Measurements from ENCODE around the gene CYSTM1.
"Not testable (repeated sequence)": the region's sequence is repeated elsewhere in the genome, so short reads cannot be mapped to it uniquely, and the experiment has no call there.

The CYSTM1 gene

DNA sequence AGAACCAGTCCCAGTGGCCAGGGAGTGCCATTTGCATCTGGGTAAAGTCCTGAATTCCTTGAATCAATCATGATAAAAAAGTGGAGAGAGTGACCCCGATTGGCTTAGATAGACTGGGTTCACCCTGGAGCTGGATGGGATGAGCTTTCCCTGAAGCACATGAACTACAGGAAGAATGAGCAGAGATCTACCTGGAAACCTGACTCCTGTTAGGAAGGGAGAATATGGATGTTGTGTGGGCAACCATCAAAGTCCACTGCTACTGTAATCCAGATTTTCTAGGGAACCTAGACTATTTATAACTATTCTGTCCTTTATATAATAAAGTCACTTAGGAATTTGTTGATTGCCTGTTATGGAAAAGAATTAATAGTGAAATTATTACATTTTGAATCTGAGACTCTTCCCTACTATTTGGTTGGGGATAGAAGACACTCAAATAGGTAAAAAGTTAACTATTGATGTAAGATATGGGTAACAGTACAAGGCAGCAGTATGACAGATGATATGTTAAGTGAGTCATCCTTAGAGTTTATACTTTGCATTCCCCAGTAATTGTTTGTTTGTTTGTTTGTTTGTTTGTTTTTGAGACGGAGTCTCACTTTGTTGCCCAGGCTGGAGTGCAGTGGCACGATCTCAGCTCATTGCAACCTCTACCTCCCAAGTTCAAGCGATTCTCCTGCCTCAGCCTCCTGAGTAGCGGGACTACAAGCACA is 17.9 kb downstream of the CYSTM1 start:
- Histone ChIP-seq H3K27ac (ENCODE audit: low read length) (no peak overlapping the region), H3K36me3 (ENCODE audit: control insufficient read depth in 2 of 2, insufficient read depth in 2 of 2, low read length in 2 of 2) (peaks cover 7 to 8% of the 10 kb centered on the region in 2 donors), H3K9me3 (ENCODE audit: control insufficient read depth in 2 of 2, low read length in 2 of 2) (no peaks in the 10 kb centered on the region), H3K9ac (ENCODE audit: low read length in 2 of 2) (no peak overlapping the region), H3K27me3 (ENCODE audit: control insufficient read depth in 1 of 2, insufficient read depth in 2 of 2, low read length in 2 of 2) (no peaks in the 10 kb centered on the region), H3K4me1 (ENCODE audit: control insufficient read depth, insufficient read depth, low read length) (no peaks in the 10 kb centered on the region), H3K4me3 (ENCODE audit: low read length in 2 of 2) (no peak overlapping the region)

DNA sequence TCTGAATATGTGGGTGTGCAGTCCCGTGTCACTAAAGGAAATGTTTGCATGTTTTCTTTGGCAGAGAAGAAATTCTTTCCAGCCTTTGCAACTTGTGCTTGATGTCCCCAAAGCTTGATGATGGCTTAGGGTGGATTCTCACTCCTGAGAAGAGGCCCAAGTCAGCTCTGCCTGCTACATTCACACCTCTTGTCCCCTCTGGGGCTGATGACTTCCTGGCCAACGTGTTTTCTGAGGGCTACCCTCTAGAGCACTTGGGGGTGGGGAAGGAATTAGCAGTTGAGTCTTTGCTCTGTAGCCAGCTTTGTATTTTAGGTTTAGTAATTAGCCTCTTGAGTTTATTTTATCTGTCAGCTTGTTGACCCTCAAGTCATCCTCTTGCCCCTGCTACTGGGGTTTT is 19.7 kb downstream of the CYSTM1 start:
- H3K9me3 ChIP-seq (ENCODE audit: control insufficient read depth in 2 of 2, low read length in 2 of 2): no peaks in the 10 kb centered on the region
- H3K4me1 ChIP-seq (ENCODE audit: control insufficient read depth, insufficient read depth, low read length): no peaks in the 10 kb centered on the region
- no peak overlapping the region for H3K9ac ChIP-seq (ENCODE audit: low read length in 2 of 2)
- H3K4me3 ChIP-seq (ENCODE audit: low read length in 2 of 2): no peak overlapping the region
- peaks cover 7 to 10% of the 10 kb centered on the region in 2 donors for H3K36me3 ChIP-seq (ENCODE audit: control insufficient read depth in 2 of 2, insufficient read depth in 2 of 2, low read length in 2 of 2)
- no peaks in the 10 kb centered on the region for H3K27me3 ChIP-seq (ENCODE audit: control insufficient read depth in 1 of 2, insufficient read depth in 2 of 2, low read length in 2 of 2)
- H3K27ac ChIP-seq (ENCODE audit: low read length): no peak overlapping the region

DNA sequence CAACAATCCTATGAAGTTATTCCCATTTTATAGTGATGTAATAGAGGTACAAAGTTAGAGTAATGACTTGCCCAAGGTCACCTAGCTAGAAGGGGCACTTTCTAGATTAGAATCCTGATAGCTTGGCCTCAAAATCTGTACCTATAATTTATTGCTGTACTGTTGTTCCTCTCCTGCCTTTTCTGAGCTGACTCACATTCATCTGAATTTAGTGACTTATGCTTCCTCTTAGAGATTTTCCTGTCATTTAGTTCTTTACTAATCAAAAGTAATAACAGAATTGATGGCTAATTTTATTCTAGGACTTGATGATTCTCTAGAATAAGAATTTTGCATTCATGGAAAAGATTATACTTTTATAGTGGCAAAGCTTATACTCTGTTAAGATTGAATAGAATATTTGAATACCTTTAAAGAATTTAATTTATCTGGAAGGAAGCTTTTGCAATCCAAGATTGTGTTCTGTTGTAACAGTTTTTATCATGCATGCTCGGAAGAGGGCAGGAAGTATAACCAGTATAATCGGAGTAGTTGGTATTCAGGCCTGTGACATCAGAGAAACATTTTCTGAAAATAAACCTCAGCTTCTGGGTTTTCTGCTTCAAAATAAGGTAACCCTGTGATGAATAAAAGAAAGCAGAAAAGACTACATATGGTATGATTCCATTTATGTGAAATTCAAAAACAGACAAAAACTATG is 21.3 kb downstream of the CYSTM1 start:
- peaks cover 7 to 10% of the 10 kb centered on the region in 2 donors for H3K36me3 ChIP-seq (ENCODE audit: control insufficient read depth in 2 of 2, insufficient read depth in 2 of 2, low read length in 2 of 2)
- no peak overlapping the region for H3K4me3 ChIP-seq (ENCODE audit: low read length in 2 of 2)
- H3K9me3 ChIP-seq (ENCODE audit: control insufficient read depth in 2 of 2, low read length in 2 of 2): no peaks in the 10 kb centered on the region
- H3K9ac ChIP-seq (ENCODE audit: low read length in 2 of 2): no peak overlapping the region
- no peaks in the 10 kb centered on the region for H3K27me3 ChIP-seq (ENCODE audit: control insufficient read depth in 1 of 2, insufficient read depth in 2 of 2, low read length in 2 of 2)
- H3K27ac ChIP-seq (ENCODE audit: low read length): no peak overlapping the region
- no peaks in the 10 kb centered on the region for H3K4me1 ChIP-seq (ENCODE audit: control insufficient read depth, insufficient read depth, low read length)

DNA sequence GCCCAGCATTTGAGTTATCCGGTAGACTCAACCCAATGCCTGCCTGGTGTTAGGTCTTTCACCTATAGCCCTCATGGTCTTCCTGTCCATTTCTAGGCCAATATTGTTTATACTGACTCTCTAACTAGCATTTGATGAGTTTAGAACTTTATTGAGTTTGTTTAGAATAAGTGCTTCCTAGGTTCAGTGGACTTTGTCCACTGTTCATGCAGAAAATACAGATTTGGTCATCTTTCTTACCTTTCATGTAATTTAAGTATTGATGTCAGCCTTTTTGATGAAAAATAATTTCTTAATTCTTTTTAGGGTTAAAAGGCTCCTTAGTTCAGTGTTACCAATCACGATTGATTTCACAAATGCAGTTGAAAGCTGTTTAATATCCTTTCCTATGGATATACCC is 22.0 kb downstream of the CYSTM1 start:
- Histone ChIP-seq H3K4me1 (ENCODE audit: control insufficient read depth, insufficient read depth, low read length) (no peaks in the 10 kb centered on the region), H3K27me3 (ENCODE audit: control insufficient read depth in 1 of 2, insufficient read depth in 2 of 2, low read length in 2 of 2) (no peaks in the 10 kb centered on the region), H3K9me3 (ENCODE audit: control insufficient read depth in 2 of 2, low read length in 2 of 2) (no peaks in the 10 kb centered on the region), H3K27ac (ENCODE audit: low read length) (no peak overlapping the region), H3K4me3 (ENCODE audit: low read length in 2 of 2) (no peak overlapping the region), H3K9ac (ENCODE audit: low read length in 2 of 2) (no peak overlapping the region), H3K36me3 (ENCODE audit: control insufficient read depth in 2 of 2, insufficient read depth in 2 of 2, low read length in 2 of 2) (peaks cover 7 to 10% of the 10 kb centered on the region in 2 donors)

DNA sequence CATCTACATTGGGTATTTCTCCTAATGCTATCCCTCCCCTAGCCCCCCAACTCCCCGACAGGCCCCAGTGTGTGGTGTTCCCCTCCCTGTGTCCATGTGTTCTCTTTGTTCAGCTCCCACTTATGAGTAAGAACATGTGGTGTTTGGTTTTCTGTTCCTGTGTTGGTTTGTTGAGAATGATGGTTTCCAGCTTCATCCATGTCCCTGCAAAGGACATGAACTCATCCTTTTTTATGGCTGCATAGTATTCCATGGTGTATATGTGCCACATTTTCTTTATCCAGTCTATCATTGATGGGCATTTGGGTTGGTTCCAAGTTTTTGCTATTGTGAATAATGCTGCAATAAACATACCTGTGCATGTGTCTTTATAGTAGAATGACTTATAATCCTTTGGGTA is 23.9 kb downstream of the CYSTM1 start:
- not testable (repeated sequence) for H3K9me3 ChIP-seq (ENCODE audit: control insufficient read depth in 2 of 2, low read length in 2 of 2); H3K36me3 ChIP-seq (ENCODE audit: control insufficient read depth in 2 of 2, insufficient read depth in 2 of 2, low read length in 2 of 2); H3K4me3 ChIP-seq (ENCODE audit: low read length in 2 of 2); H3K4me1 ChIP-seq (ENCODE audit: control insufficient read depth, insufficient read depth, low read length); H3K27me3 ChIP-seq (ENCODE audit: control insufficient read depth in 1 of 2, insufficient read depth in 2 of 2, low read length in 2 of 2); H3K9ac ChIP-seq (ENCODE audit: low read length in 2 of 2); H3K27ac ChIP-seq (ENCODE audit: low read length)

DNA sequence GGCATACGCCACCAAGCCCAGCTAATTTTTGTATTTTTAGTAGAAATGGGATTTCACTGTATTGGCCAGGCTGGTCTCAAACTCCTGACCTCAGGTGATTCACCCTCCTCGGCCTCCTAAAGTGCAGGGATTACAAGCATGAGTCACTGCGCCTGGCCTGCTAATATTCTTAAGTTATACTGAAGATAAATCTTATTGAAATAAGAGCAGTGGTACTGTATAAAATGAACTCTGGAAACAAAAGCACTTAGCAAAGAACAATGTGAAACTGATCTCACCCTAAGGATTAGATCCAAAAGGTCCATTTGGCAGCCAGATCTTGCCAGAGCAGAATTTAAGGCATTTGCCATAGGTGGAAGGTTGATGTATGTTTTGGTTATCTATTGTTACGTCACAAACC is 27.1 kb downstream of the CYSTM1 start:
- peaks cover 2 to 4% of the 10 kb centered on the region in 2 donors for H3K36me3 ChIP-seq (ENCODE audit: control insufficient read depth in 2 of 2, insufficient read depth in 2 of 2, low read length in 2 of 2)
- no peak overlapping the region for H3K4me3 ChIP-seq (ENCODE audit: low read length in 2 of 2)
- H3K27ac ChIP-seq (ENCODE audit: low read length): no peak overlapping the region

DNA sequence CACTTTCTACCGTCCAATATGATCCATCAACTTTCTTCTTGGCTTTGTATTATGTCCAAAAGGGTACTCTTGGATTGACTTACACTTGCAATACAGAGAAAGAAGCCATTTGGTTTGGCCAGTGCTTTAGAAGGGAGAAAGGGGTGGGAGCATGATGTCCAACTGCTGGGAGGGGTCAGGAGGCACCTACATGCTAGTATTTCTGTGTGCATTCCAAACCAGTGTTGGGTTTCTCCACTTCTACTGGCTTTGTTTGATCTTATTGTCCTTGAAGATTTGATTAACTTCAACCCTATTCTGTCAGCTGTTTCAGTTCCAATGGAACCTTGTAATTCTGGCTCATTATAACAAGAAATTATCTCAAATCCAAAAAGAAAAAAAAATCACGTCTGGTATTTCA is 27.6 kb downstream of the CYSTM1 start:
- H3K9ac ChIP-seq (ENCODE audit: low read length in 2 of 2): no peak overlapping the region
- no peaks in the 10 kb centered on the region for H3K9me3 ChIP-seq (ENCODE audit: control insufficient read depth in 2 of 2, low read length in 2 of 2)
- H3K4me3 ChIP-seq (ENCODE audit: low read length in 2 of 2): no peak overlapping the region
- H3K27me3 ChIP-seq (ENCODE audit: control insufficient read depth in 1 of 2, insufficient read depth in 2 of 2, low read length in 2 of 2): no peaks in the 10 kb centered on the region
- peaks cover 2% of the 10 kb centered on the region in 2 donors for H3K36me3 ChIP-seq (ENCODE audit: control insufficient read depth in 2 of 2, insufficient read depth in 2 of 2, low read length in 2 of 2)
- H3K4me1 ChIP-seq (ENCODE audit: control insufficient read depth, insufficient read depth, low read length): no peaks in the 10 kb centered on the region
- H3K27ac ChIP-seq (ENCODE audit: low read length): no peak overlapping the region

More for the DNA sequence above, 27.1 kb downstream of the CYSTM1 start:
- no peak overlapping the region for H3K9ac ChIP-seq (ENCODE audit: low read length in 2 of 2)
- no peaks in the 10 kb centered on the region for H3K9me3 ChIP-seq (ENCODE audit: control insufficient read depth in 2 of 2, low read length in 2 of 2)
- no peaks in the 10 kb centered on the region for H3K4me1 ChIP-seq (ENCODE audit: control insufficient read depth, insufficient read depth, low read length)
- H3K27me3 ChIP-seq (ENCODE audit: control insufficient read depth in 1 of 2, insufficient read depth in 2 of 2, low read length in 2 of 2): no peaks in the 10 kb centered on the region

DNA sequence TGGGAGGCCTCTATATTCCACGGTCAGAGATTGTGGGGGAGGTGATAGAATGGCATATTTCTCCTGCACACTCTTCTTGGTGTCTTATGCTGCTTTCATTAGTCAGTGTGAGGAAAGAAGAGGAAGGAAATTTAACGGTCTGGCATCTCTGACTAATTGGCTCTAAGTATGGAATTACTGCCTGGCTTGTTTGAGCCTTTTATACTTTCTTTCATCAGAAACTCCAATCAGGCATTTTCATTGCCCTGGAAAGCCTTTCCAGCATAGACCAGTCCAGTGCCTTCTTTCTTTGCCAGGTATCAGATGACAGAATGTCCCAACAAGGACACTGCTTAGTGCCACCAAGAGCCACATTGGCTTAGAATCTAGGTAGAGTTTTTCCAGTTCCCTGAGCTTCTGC is 30.2 kb downstream of the CYSTM1 start:
- H3K36me3 ChIP-seq (ENCODE audit: control insufficient read depth in 2 of 2, insufficient read depth in 2 of 2, low read length in 2 of 2): peaks cover 0 to 2% of the 10 kb centered on the region in 2 donors
- H3K27me3 ChIP-seq (ENCODE audit: control insufficient read depth in 1 of 2, insufficient read depth in 2 of 2, low read length in 2 of 2): no peaks in the 10 kb centered on the region
- no peak overlapping the region for H3K9ac ChIP-seq (ENCODE audit: low read length in 2 of 2)
- no peaks in the 10 kb centered on the region for H3K9me3 ChIP-seq (ENCODE audit: control insufficient read depth in 2 of 2, low read length in 2 of 2)
- no peak overlapping the region for H3K27ac ChIP-seq (ENCODE audit: low read length)
- H3K4me3 ChIP-seq (ENCODE audit: low read length in 2 of 2): no peak overlapping the region
- H3K4me1 ChIP-seq (ENCODE audit: control insufficient read depth, insufficient read depth, low read length): no peaks in the 10 kb centered on the region

DNA sequence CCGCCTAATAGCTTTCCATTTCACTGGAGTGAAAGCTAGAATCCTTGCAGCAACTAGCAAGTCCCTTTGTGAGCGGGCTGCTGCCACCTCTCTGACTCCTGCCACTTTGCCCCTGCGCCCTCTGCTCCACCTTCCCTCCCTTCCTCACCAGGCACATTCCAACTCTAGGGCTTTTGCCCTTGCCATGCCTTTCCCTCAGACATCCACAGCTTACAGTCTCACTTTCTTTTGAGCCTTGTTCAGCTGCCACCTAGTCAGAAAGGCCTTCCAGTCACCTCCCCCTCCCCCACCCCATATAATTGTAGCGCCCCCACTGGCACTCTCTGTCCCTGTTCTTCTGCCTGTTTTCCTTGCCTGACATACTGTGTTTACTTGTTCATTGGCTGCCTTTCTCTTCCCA is 31.0 kb downstream of the CYSTM1 start:
- H3K4me1 ChIP-seq (ENCODE audit: control insufficient read depth, insufficient read depth, low read length): no peaks in the 10 kb centered on the region
- no peaks in the 10 kb centered on the region for H3K9me3 ChIP-seq (ENCODE audit: control insufficient read depth in 2 of 2, low read length in 2 of 2)
- no peak overlapping the region for H3K9ac ChIP-seq (ENCODE audit: low read length in 2 of 2)
- no peaks in the 10 kb centered on the region for H3K27me3 ChIP-seq (ENCODE audit: control insufficient read depth in 1 of 2, insufficient read depth in 2 of 2, low read length in 2 of 2)
- no peak overlapping the region for H3K4me3 ChIP-seq (ENCODE audit: low read length in 2 of 2)
- H3K27ac ChIP-seq (ENCODE audit: low read length): no peak overlapping the region
- peaks cover 0 to 2% of the 10 kb centered on the region in 2 donors for H3K36me3 ChIP-seq (ENCODE audit: control insufficient read depth in 2 of 2, insufficient read depth in 2 of 2, low read length in 2 of 2)

DNA sequence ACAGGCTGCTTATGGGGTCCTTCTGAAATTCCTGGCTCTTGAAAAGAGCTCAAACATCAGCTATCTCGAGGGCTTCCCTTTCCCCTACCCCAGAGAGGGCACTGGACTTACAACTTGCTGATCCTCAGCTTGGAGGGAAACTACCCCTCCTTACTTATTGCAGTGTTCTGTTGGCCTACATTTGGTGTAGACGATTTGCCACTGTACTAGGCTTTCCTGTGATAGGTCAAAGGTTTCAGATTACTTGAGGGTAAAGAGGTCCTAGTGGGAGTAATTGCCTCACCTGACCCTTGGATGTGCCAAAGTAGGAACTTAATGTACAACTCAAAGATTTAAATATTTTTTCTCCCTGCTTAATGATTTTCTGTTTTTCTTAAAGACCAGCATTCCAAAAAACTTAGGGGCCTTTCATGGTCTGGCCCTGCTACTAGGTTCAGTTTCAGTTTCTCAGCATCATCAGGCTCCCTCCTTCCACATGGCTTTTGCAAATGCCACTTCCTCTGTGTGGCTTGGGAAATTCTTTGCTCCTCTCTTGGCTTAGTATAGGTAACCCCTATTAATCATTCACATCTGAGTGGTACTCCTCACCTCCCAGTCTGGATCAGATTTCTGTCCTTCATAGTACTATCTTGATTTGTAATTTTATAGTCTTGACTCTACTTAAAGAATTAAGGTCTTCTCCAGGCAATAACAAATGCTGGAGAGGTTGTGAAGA is 32.4 kb downstream of the CYSTM1 start:
- H3K4me3 ChIP-seq (ENCODE audit: low read length in 2 of 2): no peak overlapping the region
- H3K9ac ChIP-seq (ENCODE audit: low read length in 2 of 2): no peak overlapping the region
- H3K27ac ChIP-seq (ENCODE audit: low read length): no peak overlapping the region
- no peaks in the 10 kb centered on the region for H3K9me3 ChIP-seq (ENCODE audit: control insufficient read depth in 2 of 2, low read length in 2 of 2)
- H3K36me3 ChIP-seq (ENCODE audit: control insufficient read depth in 2 of 2, insufficient read depth in 2 of 2, low read length in 2 of 2): peaks cover 0 to 6% of the 10 kb centered on the region in 2 donors
- H3K27me3 ChIP-seq (ENCODE audit: control insufficient read depth in 1 of 2, insufficient read depth in 2 of 2, low read length in 2 of 2): no peaks in the 10 kb centered on the region
- no peaks in the 10 kb centered on the region for H3K4me1 ChIP-seq (ENCODE audit: control insufficient read depth, insufficient read depth, low read length)
